Epithelial cell of proximal tubule (primary cell): ENCODE data around the gene SMAD4. TPM values are rescaled to one million over a fixed set of nuclear protein-coding genes. Genes with fewer than 3 reads are reported as not detected.

Experiments
- DNase-seq: peaks from one replicate; pipeline ENCODE4 v3.0.0-alpha.2; 2011; ENCODE audit warnings: low read depth
- H3K4me3 ChIP-seq: 2 replicates; pipeline ENCODE4 v1.5.1; 2011; ENCODE audit warnings: low read depth, mild to moderate bottlenecking, low read length
- total RNA-seq: library from RNA; depleted of rRNA; stranded (reverse); fragments of >200 nt; gene quantifications from 2 replicates; pipeline ENCODE4 v1.2.3, GENCODE V29; 2015
- TF ChIP-seq, protein P1 (sequence below): conservative IDR thresholded peaks from 2 replicates; pipeline ENCODE4 v1.5.1; 2012; ENCODE audit warnings: low read depth, mild to moderate bottlenecking, low read length

SMAD4 gene
- total RNA-seq, 1 donor from 2014 or later: 82.6 TPM

GRCh38 chr18:51097021-51097822, 67.2 kb downstream of the SMAD4 start:
- DNase-seq: no peak
- TF ChIP-seq, protein P1, sequence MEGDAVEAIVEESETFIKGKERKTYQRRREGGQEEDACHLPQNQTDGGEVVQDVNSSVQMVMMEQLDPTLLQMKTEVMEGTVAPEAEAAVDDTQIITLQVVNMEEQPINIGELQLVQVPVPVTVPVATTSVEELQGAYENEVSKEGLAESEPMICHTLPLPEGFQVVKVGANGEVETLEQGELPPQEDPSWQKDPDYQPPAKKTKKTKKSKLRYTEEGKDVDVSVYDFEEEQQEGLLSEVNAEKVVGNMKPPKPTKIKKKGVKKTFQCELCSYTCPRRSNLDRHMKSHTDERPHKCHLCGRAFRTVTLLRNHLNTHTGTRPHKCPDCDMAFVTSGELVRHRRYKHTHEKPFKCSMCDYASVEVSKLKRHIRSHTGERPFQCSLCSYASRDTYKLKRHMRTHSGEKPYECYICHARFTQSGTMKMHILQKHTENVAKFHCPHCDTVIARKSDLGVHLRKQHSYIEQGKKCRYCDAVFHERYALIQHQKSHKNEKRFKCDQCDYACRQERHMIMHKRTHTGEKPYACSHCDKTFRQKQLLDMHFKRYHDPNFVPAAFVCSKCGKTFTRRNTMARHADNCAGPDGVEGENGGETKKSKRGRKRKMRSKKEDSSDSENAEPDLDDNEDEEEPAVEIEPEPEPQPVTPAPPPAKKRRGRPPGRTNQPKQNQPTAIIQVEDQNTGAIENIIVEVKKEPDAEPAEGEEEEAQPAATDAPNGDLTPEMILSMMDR: no peak
- no peak overlapping the region for H3K4me3 ChIP-seq

DNA sequence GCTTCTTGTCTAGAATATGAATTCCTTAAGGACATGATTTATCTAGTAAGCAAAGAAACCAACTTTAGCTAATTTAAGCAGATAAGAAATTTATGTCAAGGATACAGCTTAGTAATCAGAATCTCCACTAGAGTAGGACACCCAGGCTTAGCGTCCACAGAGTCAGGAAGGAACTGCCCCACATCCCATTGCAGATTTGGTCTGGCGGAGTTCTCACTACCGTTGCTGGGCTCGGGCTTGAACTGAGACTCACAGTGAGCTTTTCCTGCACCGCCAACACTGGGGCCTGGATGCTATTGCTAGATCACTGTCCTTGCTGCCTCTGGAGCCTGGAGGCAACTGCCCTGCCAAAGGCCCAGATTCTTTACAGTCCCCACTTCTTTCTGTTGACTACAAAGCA, 68.1 kb downstream of the SMAD4 start:
- TF ChIP-seq, protein P1: no peak
- H3K4me3 ChIP-seq: no peak overlapping the region
- DNase-seq: no peak

GRCh38 chr18:51098513-51098912, 68.5 kb downstream of the SMAD4 start:
- no peak for DNase-seq
- H3K4me3 ChIP-seq: no peak overlapping the region
- TF ChIP-seq, protein P1: no peak

DNA sequence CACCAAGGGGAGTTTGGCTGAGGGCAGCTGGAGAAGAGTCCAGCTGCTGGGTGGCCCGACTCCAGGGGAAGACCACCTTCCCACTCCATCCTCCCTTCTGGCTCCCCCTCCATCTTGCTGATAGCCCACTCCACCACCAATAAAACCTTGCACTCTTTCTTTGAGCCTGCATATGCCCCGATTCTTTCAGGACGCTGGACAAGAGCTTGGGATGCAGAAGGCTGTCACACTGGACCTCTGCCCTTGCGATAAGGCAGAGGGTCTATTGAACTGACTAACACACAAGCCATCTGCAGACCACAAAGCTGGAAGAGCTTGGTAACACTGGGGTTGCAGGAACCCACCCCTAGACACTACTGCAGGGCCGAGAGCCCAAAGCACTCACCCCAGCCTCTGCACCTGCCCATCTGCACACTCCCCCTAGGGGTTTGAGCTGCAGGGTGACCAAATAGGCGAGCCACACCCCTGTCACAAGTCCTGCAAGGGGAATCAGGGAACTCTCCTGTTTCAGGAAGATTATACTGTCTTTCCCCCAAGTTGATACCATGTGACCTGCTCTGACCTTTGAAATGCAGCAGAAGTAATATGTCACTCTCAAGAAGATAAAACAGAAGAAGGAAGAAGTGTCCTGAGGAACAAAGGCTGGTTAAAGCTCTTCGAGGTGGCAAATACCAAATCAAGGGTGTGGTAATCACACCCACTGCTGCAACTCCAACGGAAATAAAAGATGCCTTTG, 70.5 kb downstream of the SMAD4 start:
- TF ChIP-seq, protein P1: no peak
- no peak overlapping the region for H3K4me3 ChIP-seq
- DNase-seq: no peak

DNA sequence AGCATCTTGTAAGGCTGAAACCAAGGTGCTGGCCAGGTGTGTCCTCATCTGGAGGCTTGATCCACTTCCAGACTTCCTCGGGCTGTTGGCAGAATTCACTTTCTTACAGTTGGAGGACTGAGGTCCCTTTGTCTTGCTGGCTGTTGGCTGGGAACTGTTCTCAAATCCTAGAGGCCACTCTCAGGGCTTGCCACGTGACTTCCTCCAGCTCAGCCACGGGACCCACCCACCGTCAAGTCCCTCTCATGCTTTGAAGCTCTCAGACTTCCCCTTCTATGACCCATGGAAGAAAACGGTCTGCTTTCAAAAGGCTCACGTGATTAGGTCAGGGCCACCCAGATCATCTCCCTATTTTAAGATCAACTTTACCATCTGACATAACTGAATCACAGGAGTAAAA, 77.1 kb downstream of the SMAD4 start:
- DNase-seq: no peak
- TF ChIP-seq, protein P1: no peak
- H3K4me3 ChIP-seq: no peak overlapping the region

DNA sequence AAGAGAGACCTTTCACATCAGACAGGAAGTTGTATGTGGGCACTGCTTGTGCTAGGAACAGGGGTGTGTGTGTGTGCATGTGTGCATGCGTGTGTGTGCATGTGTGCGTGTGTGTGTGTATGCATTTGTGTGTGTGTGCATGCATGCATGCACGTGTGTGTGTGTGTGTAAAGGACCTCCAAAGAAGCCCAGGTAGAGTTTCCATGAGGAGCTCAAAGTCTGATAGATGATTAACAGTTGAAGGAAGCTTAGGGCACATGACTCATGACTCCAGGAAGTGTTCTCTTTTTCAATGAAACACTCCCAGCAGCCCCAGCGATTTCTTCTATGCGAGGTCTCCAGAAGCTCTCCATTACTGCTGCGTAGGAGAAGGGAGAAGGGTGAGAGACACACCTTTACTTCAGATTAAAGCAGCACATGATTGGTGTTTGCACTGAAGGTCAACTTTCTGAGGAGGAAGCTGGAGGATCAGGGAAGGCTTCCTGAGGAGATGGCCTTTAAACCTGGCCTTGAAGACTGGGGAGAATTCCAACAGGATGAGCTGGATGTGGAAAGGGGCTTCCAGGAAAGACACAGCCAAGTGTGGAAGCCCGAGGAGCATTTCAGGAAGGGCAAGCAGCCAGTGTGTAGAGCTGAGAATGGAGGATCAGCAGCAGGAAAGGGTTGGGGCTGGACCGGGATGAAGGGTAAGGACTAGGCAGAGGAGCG, 77.7 kb downstream of the SMAD4 start:
- TF ChIP-seq, protein P1: no peak
- H3K4me3 ChIP-seq: no peak overlapping the region
- DNase-seq: no peak
